Gastrocnemius medialis (tissue), 4 donors: ENCODE results near the gene ASB2. TPM values are rescaled to one million over a fixed set of nuclear protein-coding genes. Genes with fewer than 3 reads are reported as not detected.

Experiments used
- ATAC-seq, 2 donors: fragments of 150-250 bp; one replicate each; pipeline ENCODE4 v1.9.1; 2016
- DNase-seq, 2 donors: peaks; one replicate each; pipeline ENCODE4 v3.0.0-alpha.2; 2019
- H3K27ac ChIP-seq, 4 donors: fragments of 200-600 bp; sonication (generic); 1 replicate in 1 of 4; 2 replicates in 3 of 4; pipeline ENCODE4 v1.5.1; 2016 to 2018; ENCODE audit warnings: mild to moderate bottlenecking in 2 of 4, moderate library complexity in 1 of 4
- H3K27me3 ChIP-seq, 3 donors: fragments of 200-600 bp; sonication (generic) in 2 of 3; 1 replicate in 1 of 3; 2 replicates in 2 of 3; pipeline versions ENCODE4 v1.5.1 to v1.6.0; 2016 to 2019; ENCODE audit warnings: mild to moderate bottlenecking in 1 of 3, moderate library complexity in 1 of 3
- H3K36me3 ChIP-seq, 2 donors: fragments of 200-600 bp; sonication (generic) in 1 of 2; one replicate each; pipeline ENCODE4 v1.5.1; 2017 to 2018
- H3K4me1 ChIP-seq, 2 donors: fragments of 200-600 bp; sonication (generic) in 1 of 2; one replicate each; pipeline ENCODE4 v1.5.1; 2016 to 2017; ENCODE audit warnings: mild to moderate bottlenecking in 2 of 2
- H3K4me3 ChIP-seq, 4 donors: fragments of 200-600 bp; sonication (generic) in 3 of 4; 1 replicate in 1 of 4; 2 replicates in 3 of 4; pipeline ENCODE4 v1.5.1; 2016 to 2019; ENCODE audit warnings: mild to moderate bottlenecking in 2 of 4
- H3K9me3 ChIP-seq, 3 donors: fragments of 200-600 bp; sonication (generic) in 2 of 3; 1 replicate in 1 of 3; 2 replicates in 2 of 3; pipeline ENCODE4 v1.5.1; 2016 to 2019
- POLR2A ChIP-seq, 2 donors: fragments of 450-650 bp; IDR thresholded peaks; one replicate each; pipeline ENCODE4 v1.6.1; 2017; ENCODE audit warnings: antibody characterized with exemption in 2 of 2, mild to moderate bottlenecking in 2 of 2, moderate library complexity in 2 of 2
- in situ Hi-C, 4 donors: fragments of 200-750 bp; cut with MboI; loops; one replicate each; pipeline versions ENCODE4 v1.15.0 to v1.8.0; 2017; ENCODE audit warnings: low sequenced_read_pairs in 4 of 4
- intact Hi-C: fragments of 100-400 bp; cut with DNase I; formaldehyde crosslinking; loops from one replicate; pipeline ENCODE4 v1.15.1; 2023; ENCODE audit warnings: low total_unique reads
- total RNA-seq, 4 donors: library from RNA; depleted of rRNA; stranded (reverse); fragments of >200 nt; gene quantifications; one replicate each; pipeline versions ENCODE4 v1.1.0 to v1.2.3, GENCODE V29; 2016
- TF ChIP-seq, protein P1 (sequence below), 5 experiments: fragments of 450-650 bp in 3 of 5; fragments of 200-600 bp in 2 of 5; sonication (generic) in 2 of 5; IDR thresholded peaks in 4 of 5; conservative IDR thresholded peaks in 1 of 5; 1 replicate in 4 of 5; 2 replicates in 1 of 5; pipeline ENCODE4 v1.5.1; 2016 to 2019; ENCODE audit warnings: antibody characterized with exemption in 5 of 5, mild to moderate bottlenecking in 3 of 5, moderate library complexity in 3 of 5

ASB2 gene
- total RNA-seq, 4 donors from 2014 or later: 335 to 819 (median 539) TPM

DNA sequence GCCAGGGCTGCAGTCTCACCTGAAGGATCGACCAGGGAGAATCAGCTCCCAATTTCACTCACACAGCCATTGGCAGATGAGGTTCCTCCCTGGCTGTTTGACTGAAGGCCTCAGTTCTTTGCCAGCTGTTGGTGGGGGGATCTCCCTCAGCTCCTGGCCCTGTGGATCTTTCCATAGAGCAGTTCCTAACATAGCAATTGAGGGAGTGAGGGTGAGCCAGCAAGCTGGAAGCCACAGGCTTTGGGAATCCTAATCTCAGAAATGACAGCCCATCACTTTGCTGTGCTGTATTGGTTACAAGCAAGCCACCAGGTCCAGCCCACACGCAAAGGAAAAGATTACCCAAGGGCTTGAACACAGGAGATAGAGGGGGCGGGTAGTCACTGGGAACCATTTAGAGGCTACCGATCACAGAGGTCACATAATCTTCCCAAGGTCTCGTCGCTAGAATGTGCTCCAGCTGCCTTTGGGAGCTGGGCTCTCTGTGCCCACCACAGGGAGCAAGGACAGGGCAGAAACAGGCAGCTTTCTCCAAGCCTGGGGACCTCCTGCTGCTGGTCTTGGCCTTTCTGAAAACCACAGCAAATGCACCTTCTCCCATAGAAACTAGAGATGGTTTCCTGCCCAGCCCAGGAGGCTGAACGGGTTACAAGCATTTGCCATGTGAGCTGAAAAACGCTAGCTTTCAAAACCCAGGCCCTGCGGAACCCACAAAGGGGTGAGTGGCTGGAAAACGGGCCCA, 45.2 kb upstream of the ASB2 start:
- intact Hi-C loops: no loop called here
- in situ Hi-C loops: no loop called here
- TF ChIP-seq, protein P1, sequence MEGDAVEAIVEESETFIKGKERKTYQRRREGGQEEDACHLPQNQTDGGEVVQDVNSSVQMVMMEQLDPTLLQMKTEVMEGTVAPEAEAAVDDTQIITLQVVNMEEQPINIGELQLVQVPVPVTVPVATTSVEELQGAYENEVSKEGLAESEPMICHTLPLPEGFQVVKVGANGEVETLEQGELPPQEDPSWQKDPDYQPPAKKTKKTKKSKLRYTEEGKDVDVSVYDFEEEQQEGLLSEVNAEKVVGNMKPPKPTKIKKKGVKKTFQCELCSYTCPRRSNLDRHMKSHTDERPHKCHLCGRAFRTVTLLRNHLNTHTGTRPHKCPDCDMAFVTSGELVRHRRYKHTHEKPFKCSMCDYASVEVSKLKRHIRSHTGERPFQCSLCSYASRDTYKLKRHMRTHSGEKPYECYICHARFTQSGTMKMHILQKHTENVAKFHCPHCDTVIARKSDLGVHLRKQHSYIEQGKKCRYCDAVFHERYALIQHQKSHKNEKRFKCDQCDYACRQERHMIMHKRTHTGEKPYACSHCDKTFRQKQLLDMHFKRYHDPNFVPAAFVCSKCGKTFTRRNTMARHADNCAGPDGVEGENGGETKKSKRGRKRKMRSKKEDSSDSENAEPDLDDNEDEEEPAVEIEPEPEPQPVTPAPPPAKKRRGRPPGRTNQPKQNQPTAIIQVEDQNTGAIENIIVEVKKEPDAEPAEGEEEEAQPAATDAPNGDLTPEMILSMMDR (IDR thresholded peaks at IDR 0.05 in 4 of 5, conservative IDR thresholded peaks at IDR 0.05 in 1 of 5): no peak
- TF ChIP-seq POLR2A (IDR thresholded peaks at IDR 0.05): no peak
- no peak overlapping the region for H3K27ac ChIP-seq
- peaks cover under 1 to 4% of the 10 kb centered on the region in 2 donors for H3K4me1 ChIP-seq
- H3K36me3 ChIP-seq: no peaks in the 10 kb centered on the region
- no peak overlapping the region for H3K4me3 ChIP-seq
- no peaks in the 10 kb centered on the region for H3K9me3 ChIP-seq
- no peaks in the 10 kb centered on the region for H3K27me3 ChIP-seq
- ATAC-seq: no peak
- DNase-seq: no peak

DNA sequence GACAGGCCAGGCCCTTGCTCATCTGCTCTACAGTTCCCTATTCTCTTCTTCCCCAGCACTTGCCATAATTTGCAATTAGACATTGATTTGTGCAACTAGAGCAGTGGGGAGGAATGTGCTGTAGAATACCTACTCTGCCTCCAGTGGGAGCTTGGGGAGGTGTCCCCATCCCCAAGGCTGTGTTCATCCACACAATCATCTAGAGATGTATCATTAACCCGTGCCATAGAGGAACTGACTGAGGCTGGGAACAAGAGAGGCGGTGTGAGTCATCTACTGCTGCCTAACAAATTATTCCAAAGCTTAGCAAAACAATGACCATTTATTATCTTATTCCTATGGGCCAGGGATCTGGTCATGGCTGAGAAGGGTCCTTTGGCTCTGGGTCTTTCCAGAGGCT, 44.6 kb upstream of the ASB2 start:
- in situ Hi-C loops (no loop called here), intact Hi-C loops (no loop called here)
- Histone ChIP-seq H3K27me3 (no peaks in the 10 kb centered on the region), H3K36me3 (no peaks in the 10 kb centered on the region), H3K9me3 (no peaks in the 10 kb centered on the region), H3K4me3 (no peak overlapping the region), H3K4me1 (peaks cover 0 to 4% of the 10 kb centered on the region in 2 donors), H3K27ac (no peak overlapping the region)
- DNase-seq (no peak), ATAC-seq (no peak)
- TF ChIP-seq POLR2A (IDR thresholded peaks at IDR 0.05): no peak
- TF ChIP-seq, protein P1 (IDR thresholded peaks at IDR 0.05 in 4 of 5, conservative IDR thresholded peaks at IDR 0.05 in 1 of 5): no peak

DNA sequence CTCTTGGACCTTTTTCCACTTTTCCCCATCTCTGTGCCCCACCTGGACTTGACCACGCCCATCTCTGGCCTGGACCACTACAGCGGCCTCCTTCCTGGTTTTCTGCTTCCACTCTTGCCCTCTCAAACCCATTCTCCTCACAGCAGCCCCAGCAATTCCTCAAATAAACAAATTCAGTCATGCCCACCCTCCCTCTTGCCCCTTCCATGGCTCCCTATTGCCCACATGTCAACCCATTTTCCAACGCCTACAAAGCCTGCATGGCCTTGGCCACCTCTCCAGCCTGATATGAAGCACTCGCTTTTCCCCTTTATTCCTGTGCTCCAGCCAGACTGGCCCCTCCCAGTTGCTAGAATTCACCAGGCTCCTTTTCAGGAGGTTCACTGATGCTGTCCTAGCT, 43.9 kb upstream of the ASB2 start:
- ATAC-seq (no peak), DNase-seq (no peak)
- H3K36me3 ChIP-seq: no peaks in the 10 kb centered on the region
- no peaks in the 10 kb centered on the region for H3K9me3 ChIP-seq
- peaks cover 0 to 4% of the 10 kb centered on the region in 2 donors for H3K4me1 ChIP-seq
- TF ChIP-seq POLR2A (IDR thresholded peaks at IDR 0.05): no peak
- TF ChIP-seq, protein P1 (IDR thresholded peaks at IDR 0.05 in 4 of 5, conservative IDR thresholded peaks at IDR 0.05 in 1 of 5): no peak
- no peaks in the 10 kb centered on the region for H3K27me3 ChIP-seq
- no peak overlapping the region for H3K4me3 ChIP-seq
- intact Hi-C loops (no loop called here), in situ Hi-C loops (no loop called here)
- H3K27ac ChIP-seq: no peak overlapping the region

DNA sequence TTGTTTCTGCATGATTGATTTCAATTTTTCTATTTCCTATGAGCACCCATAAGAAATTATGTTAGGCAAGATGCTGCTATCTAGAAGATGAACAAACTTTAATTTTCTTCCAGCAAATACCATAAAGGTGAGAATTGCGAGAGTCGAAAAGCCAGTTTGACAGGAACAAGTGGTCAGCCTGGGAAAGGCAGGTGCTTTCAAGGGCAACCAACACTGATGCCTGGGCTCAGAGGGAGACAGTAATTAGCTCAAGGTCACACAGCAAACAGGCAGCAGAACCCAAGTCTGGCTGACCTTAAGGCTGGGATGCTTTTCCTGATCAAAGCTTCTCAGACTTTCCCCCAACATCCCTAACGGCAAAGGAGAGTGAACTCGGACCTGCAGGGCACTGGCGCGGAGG, 43.0 kb upstream of the ASB2 start:
- H3K27me3 ChIP-seq: no peaks in the 10 kb centered on the region
- peaks cover 0 to 4% of the 10 kb centered on the region in 2 donors for H3K4me1 ChIP-seq
- no peaks in the 10 kb centered on the region for H3K9me3 ChIP-seq
- no peak for DNase-seq
- in situ Hi-C loops (no loop called here), intact Hi-C loops (no loop called here)
- no peak overlapping the region for H3K4me3 ChIP-seq
- TF ChIP-seq, protein P1 (IDR thresholded peaks at IDR 0.05 in 4 of 5, conservative IDR thresholded peaks at IDR 0.05 in 1 of 5): no peak
- no peak for TF ChIP-seq POLR2A (IDR thresholded peaks at IDR 0.05)
- H3K27ac ChIP-seq: no peak overlapping the region
- no peaks in the 10 kb centered on the region for H3K36me3 ChIP-seq
- ATAC-seq: no peak
